Skin epidermis (tissue), 12 donors: ENCODE data around the gene TAF8.

ENCODE experiments used
- H3K27ac ChIP-seq, 21 experiments: fragments of 200-600 bp; sonication (generic) in 11 of 21; one replicate each; pipeline ENCODE4 v1.5.0; 2020; ENCODE audit warnings: mild to moderate bottlenecking in 3 of 21, inconsistent platforms in 2 of 21, moderate library complexity in 2 of 21
- H3K4me3 ChIP-seq, 7 experiments: fragments of 200-600 bp; sonication (generic) in 2 of 7; one replicate each; pipeline ENCODE4 v1.5.0; 2020; ENCODE audit warnings: inconsistent platforms in 2 of 7, mild to moderate bottlenecking in 2 of 7, moderate library complexity in 1 of 7

TAF8 gene

GRCh38 chr6:42091718-42092023 lies 41.3 kb downstream of the TAF8 start:
- H3K27ac ChIP-seq: no peak overlapping the region
- no peak overlapping the region for H3K4me3 ChIP-seq

- H3K27ac ChIP-seq: no peak overlapping the region
- H3K4me3 ChIP-seq: no peak overlapping the region
These were observed 43.4 kb downstream of the TAF8 start for GRCh38 chr6:42093582-42094329.

- H3K4me3 ChIP-seq: no peak overlapping the region
- H3K27ac ChIP-seq: no peak overlapping the region
These were observed 44.8 kb downstream of the TAF8 start for GRCh38 chr6:42095094-42095493.

GRCh38 chr6:42095776-42096541 lies 45.6 kb downstream of the TAF8 start:
- H3K4me3 ChIP-seq: no peak overlapping the region
- H3K27ac ChIP-seq: no peak overlapping the region

GRCh38 chr6:42099340-42100028 lies 49.2 kb downstream of the TAF8 start:
- Histone ChIP-seq H3K27ac (peak overlapping the region in 20 of 21 experiments; percentile 4 to 91 (median 76)), H3K4me3 (no peak overlapping the region)

GRCh38 chr6:42100029-42100901 lies 49.9 kb downstream of the TAF8 start:
- Histone ChIP-seq H3K27ac (peak overlapping the region in 20 of 21 experiments; percentile 4 to 91 (median 76)), H3K4me3 (no peak overlapping the region)

GRCh38 chr6:42101186-42101657 lies 50.9 kb downstream of the TAF8 start:
- peak overlapping the region in 17 of 21 experiments; percentile 47 to 91 (median 77) for H3K27ac ChIP-seq

GRCh38 chr6:42103216-42103615 lies 52.9 kb downstream of the TAF8 start:
- H3K27ac ChIP-seq: peak overlapping the region in 4 of 21 experiments; percentile 25 to 72 (median 56)
- no peak overlapping the region for H3K4me3 ChIP-seq

More at GRCh38 chr6:42101186-42101657, 50.9 kb downstream of the TAF8 start:
- no peak overlapping the region for H3K4me3 ChIP-seq

GRCh38 chr6:42103753-42104094 lies 53.4 kb downstream of the TAF8 start:
- Histone ChIP-seq H3K4me3 (no peak overlapping the region), H3K27ac (peak overlapping the region in 7 of 21 experiments; percentile 0 to 72 (median 30))

GRCh38 chr6:42104095-42104803 lies 53.9 kb downstream of the TAF8 start:
- H3K27ac ChIP-seq: peak overlapping the region in 10 of 21 experiments; percentile 0 to 72 (median 38)
- peak overlapping the region; percentile 11 to 43 (median 37) for H3K4me3 ChIP-seq

GRCh38 chr6:42104804-42105125 lies 54.4 kb downstream of the TAF8 start:
- Histone ChIP-seq H3K4me3 (peak overlapping the region; percentile 11 to 43 (median 37)), H3K27ac (peak overlapping the region in 10 of 21 experiments; percentile 0 to 72 (median 38))

GRCh38 chr6:42105156-42105648 lies 54.9 kb downstream of the TAF8 start:
- Histone ChIP-seq H3K27ac (peak overlapping the region in 3 of 21 experiments; percentile 14 to 72 (median 70)), H3K4me3 (no peak overlapping the region)

GRCh38 chr6:42105709-42106108 lies 55.4 kb downstream of the TAF8 start:
- peak overlapping the region in 1 of 21 experiments; percentile 6 for H3K27ac ChIP-seq
- no peak overlapping the region for H3K4me3 ChIP-seq

GRCh38 chr6:42106112-42107023 lies 56.0 kb downstream of the TAF8 start:
- no peak overlapping the region for H3K4me3 ChIP-seq
- H3K27ac ChIP-seq: no peak overlapping the region

- no peak overlapping the region for H3K27ac ChIP-seq
- H3K4me3 ChIP-seq: no peak overlapping the region
These were observed 57.7 kb downstream of the TAF8 start for GRCh38 chr6:42108071-42108470.

- Histone ChIP-seq H3K4me3 (no peak overlapping the region), H3K27ac (no peak overlapping the region)
These were observed 60.4 kb downstream of the TAF8 start for GRCh38 chr6:42110683-42111082.

GRCh38 chr6:42112351-42112750 lies 62.0 kb downstream of the TAF8 start:
- Histone ChIP-seq H3K4me3 (no peak overlapping the region), H3K27ac (no peak overlapping the region)
